Neutrophil (primary cell): ENCODE data around the gene GNG4.

Experiments
- H3K27ac ChIP-seq: fragments of 200-600 bp; sonication (generic); 2 replicates; pipeline ENCODE4 v1.5.1; 2016; ENCODE audit warnings: mild to moderate bottlenecking, moderate library complexity
- H3K27me3 ChIP-seq: fragments of 200-600 bp; sonication (generic); 2 replicates; pipeline ENCODE4 v1.6.0; 2016; ENCODE audit warnings: mild to moderate bottlenecking
- H3K36me3 ChIP-seq: fragments of 200-600 bp; sonication (generic); 2 replicates; pipeline ENCODE4 v1.5.1; 2017
- H3K4me1 ChIP-seq, 2 experiments: fragments of 200-600 bp in 1 of 2; sonication (generic) in 1 of 2; 1 replicate in 1 of 2; 2 replicates in 1 of 2; pipeline versions ENCODE4 v1.5.1 to v1.6.1; 2013 to 2016; ENCODE audit warnings: low read depth in 1 of 2, low read length in 1 of 2, mild to moderate bottlenecking in 1 of 2, moderate library complexity in 1 of 2; ENCODE audit not compliant: control insufficient read depth in 1 of 2, insufficient read depth in 1 of 2
- H3K4me3 ChIP-seq, 2 experiments: fragments of 200-600 bp in 1 of 2; sonication (generic) in 1 of 2; 1 replicate in 1 of 2; 2 replicates in 1 of 2; pipeline ENCODE4 v1.5.1; 2013 to 2016; ENCODE audit warnings: low read depth in 1 of 2, low read length in 1 of 2, mild to moderate bottlenecking in 1 of 2, moderate library complexity in 1 of 2
- H3K9me3 ChIP-seq: fragments of 200-600 bp; sonication (generic); 2 replicates; pipeline ENCODE4 v1.5.1; 2016
- CTCF ChIP-seq: fragments of 200-600 bp; sonication (generic); IDR thresholded peaks from 2 replicates; pipeline ENCODE4 v1.5.1; 2016; ENCODE audit warnings: antibody characterized with exemption

GNG4 gene

GRCh38 chr1:235682216-235682615 lies 32.6 kb upstream of the GNG4 start:
- Histone ChIP-seq H3K27me3 (no peaks in the 10 kb centered on the region), H3K4me3 (no peak overlapping the region), H3K9me3 (no peaks in the 10 kb centered on the region), H3K4me1 (no peaks in the 10 kb centered on the region), H3K36me3 (peaks cover 95% of the 10 kb centered on the region), H3K27ac (no peak overlapping the region)
- TF ChIP-seq CTCF, result no peak

- no peak for TF ChIP-seq CTCF
- H3K36me3 ChIP-seq, result peaks cover 96% of the 10 kb centered on the region
- no peaks in the 10 kb centered on the region for H3K27me3 ChIP-seq
- no peak overlapping the region for H3K4me3 ChIP-seq
- H3K9me3 ChIP-seq, result no peaks in the 10 kb centered on the region
- no peak overlapping the region for H3K27ac ChIP-seq
- no peaks in the 10 kb centered on the region for H3K4me1 ChIP-seq
Observed at GRCh38 chr1:235679644-235680043, 30.1 kb upstream of the GNG4 start.

GRCh38 chr1:235679005-235679404 lies 29.4 kb upstream of the GNG4 start:
- H3K27me3 ChIP-seq, result no peaks in the 10 kb centered on the region
- H3K36me3 ChIP-seq, result peaks cover 96% of the 10 kb centered on the region
- peak overlapping the region; percentile 16 for H3K27ac ChIP-seq
- no peak for TF ChIP-seq CTCF
- H3K4me1 ChIP-seq, result no peaks in the 10 kb centered on the region
- H3K9me3 ChIP-seq, result no peaks in the 10 kb centered on the region
- no peak overlapping the region for H3K4me3 ChIP-seq

GRCh38 chr1:235675152-235675890 lies 25.7 kb upstream of the GNG4 start:
- Histone ChIP-seq H3K4me3 (no peak overlapping the region), H3K27ac (no peak overlapping the region), H3K27me3 (no peaks in the 10 kb centered on the region), H3K36me3 (peaks cover 96% of the 10 kb centered on the region), H3K4me1 (no peaks in the 10 kb centered on the region), H3K9me3 (no peaks in the 10 kb centered on the region)
- no peak for TF ChIP-seq CTCF

- Histone ChIP-seq H3K27me3 (no peaks in the 10 kb centered on the region), H3K36me3 (peaks cover 98% of the 10 kb centered on the region), H3K9me3 (no peaks in the 10 kb centered on the region), H3K4me1 (no peaks in the 10 kb centered on the region), H3K4me3 (no peak overlapping the region), H3K27ac (no peak overlapping the region)
- TF ChIP-seq CTCF, result no peak
Observed at GRCh38 chr1:235673981-235674380, 24.4 kb upstream of the GNG4 start.
